ENCODE results near the gene CFAP107.

DNA sequence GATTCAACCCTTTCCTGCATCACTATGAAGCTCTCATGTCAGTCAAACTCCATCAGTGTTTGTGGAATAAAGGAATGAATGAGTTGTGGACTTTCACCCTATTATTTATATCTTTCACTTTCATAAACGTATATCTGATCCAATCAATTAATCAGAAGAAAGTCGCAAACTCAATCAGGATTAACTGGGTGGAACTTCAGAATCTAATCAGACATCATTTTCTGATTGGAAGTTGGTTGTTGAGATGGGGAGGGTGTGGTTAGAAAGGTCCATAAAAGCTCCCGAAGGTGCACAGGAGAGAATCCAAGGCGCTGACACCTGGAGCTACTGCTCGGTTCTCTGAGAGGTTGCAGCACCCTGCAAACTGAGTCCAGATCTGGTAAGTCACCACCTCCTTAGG is 27.4 kb downstream of the CFAP107 start, which contains the start of gene PRAMEF12:
- no peak for TF ChIP-seq GABPA (IDR thresholded peaks at IDR 0.05; ENCODE audit: low read depth)
- TF ChIP-seq, protein P1, sequence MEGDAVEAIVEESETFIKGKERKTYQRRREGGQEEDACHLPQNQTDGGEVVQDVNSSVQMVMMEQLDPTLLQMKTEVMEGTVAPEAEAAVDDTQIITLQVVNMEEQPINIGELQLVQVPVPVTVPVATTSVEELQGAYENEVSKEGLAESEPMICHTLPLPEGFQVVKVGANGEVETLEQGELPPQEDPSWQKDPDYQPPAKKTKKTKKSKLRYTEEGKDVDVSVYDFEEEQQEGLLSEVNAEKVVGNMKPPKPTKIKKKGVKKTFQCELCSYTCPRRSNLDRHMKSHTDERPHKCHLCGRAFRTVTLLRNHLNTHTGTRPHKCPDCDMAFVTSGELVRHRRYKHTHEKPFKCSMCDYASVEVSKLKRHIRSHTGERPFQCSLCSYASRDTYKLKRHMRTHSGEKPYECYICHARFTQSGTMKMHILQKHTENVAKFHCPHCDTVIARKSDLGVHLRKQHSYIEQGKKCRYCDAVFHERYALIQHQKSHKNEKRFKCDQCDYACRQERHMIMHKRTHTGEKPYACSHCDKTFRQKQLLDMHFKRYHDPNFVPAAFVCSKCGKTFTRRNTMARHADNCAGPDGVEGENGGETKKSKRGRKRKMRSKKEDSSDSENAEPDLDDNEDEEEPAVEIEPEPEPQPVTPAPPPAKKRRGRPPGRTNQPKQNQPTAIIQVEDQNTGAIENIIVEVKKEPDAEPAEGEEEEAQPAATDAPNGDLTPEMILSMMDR (IDR thresholded peaks at IDR 0.05; ENCODE audit: insufficient read depth, low read length): no peak
- no peak for TF ChIP-seq POLR2AphosphoS5 (IDR thresholded peaks at IDR 0.05; ENCODE audit: low read depth)
- TF ChIP-seq, protein P2, sequence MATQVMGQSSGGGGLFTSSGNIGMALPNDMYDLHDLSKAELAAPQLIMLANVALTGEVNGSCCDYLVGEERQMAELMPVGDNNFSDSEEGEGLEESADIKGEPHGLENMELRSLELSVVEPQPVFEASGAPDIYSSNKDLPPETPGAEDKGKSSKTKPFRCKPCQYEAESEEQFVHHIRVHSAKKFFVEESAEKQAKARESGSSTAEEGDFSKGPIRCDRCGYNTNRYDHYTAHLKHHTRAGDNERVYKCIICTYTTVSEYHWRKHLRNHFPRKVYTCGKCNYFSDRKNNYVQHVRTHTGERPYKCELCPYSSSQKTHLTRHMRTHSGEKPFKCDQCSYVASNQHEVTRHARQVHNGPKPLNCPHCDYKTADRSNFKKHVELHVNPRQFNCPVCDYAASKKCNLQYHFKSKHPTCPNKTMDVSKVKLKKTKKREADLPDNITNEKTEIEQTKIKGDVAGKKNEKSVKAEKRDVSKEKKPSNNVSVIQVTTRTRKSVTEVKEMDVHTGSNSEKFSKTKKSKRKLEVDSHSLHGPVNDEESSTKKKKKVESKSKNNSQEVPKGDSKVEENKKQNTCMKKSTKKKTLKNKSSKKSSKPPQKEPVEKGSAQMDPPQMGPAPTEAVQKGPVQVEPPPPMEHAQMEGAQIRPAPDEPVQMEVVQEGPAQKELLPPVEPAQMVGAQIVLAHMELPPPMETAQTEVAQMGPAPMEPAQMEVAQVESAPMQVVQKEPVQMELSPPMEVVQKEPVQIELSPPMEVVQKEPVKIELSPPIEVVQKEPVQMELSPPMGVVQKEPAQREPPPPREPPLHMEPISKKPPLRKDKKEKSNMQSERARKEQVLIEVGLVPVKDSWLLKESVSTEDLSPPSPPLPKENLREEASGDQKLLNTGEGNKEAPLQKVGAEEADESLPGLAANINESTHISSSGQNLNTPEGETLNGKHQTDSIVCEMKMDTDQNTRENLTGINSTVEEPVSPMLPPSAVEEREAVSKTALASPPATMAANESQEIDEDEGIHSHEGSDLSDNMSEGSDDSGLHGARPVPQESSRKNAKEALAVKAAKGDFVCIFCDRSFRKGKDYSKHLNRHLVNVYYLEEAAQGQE (IDR thresholded peaks at IDR 0.05; ENCODE audit: insufficient replicate concordance, low read depth): no peak
